GM12892 (cell line): ENCODE results near the gene CAPZB.

Experiments
- POLR2AphosphoS5 ChIP-seq: IDR thresholded peaks from 2 replicates; pipeline ENCODE4 v1.6.1; 2011; ENCODE audit warnings: low read depth, low read length, control low read depth
- TAF1 ChIP-seq: IDR thresholded peaks from 2 replicates; pipeline ENCODE4 v1.6.1; 2011; ENCODE audit warnings: low read depth, mild to moderate bottlenecking, control low read depth, low read length, borderline replicate concordance

DNA sequence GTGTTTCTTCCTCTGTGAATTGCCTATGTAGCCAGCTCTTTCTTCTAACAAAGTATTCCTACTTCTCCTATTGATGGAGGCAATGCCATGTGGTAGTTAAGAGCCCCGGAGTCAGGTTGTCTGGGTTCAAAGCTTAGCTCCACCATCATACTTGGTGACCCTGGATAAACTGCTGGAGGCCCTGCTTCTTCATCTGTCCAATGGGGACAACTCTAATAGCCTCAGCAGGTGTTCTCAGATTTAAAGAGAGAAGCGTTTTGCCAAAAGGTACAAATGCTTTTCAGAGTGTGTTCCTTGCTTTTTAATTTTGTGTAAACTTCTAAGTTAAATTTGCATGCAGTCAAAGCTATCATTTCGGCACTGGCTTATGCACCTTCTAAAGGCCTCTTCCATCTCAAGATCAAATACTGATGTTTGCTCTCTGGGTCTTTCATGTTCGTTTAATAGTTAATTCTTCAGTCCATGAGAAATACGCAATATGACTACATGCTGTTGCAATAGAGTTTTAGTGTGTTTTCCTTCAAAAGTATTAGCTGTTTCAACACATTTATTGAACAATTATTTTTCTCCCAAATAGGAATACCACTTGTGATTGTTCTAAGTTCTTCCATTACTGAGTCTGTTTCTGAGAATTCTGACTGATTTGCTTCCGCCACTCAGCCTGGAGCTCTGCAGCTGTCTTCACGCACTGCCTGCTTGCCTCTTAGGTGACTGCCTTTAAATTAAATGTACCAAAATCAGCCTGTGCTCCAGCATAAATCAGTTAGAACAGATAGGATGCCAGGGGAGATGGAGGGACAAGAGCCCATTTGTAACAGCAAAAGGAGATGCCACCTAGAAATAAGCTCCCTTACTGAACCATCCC is 75.6 kb downstream of the CAPZB start:
- TF ChIP-seq POLR2AphosphoS5 (no peak), TAF1 (no peak)
